Astrocyte of the spinal cord (primary cell): ENCODE measurements around the gene KPNA6.
A peak's percentile ranks its signal among the peaks of the same experiment; 100 is the strongest.

Experiments used
- DNase-seq: peaks from one replicate; pipeline ENCODE4 v3.0.0; 2011; ENCODE audit warnings: low read depth, low spot score
- H3K4me3 ChIP-seq: 2 replicates; pipeline ENCODE4 v1.5.1; 2011; ENCODE audit warnings: low read depth, mild to moderate bottlenecking, low read length, moderate library complexity
- CTCF ChIP-seq: IDR thresholded peaks from 2 replicates; pipeline ENCODE4 v1.5.1; 2012; ENCODE audit warnings: low read depth, mild to moderate bottlenecking, low read length, inconsistent platforms
- in situ Hi-C: cut with HindIII; loops from 2 replicates; pipeline ENCODE4 v1.10.0; 2017; ENCODE audit warnings: low sequenced_read_pairs

Gene KPNA6

GRCh38 chr1:32195972-32196823, 88.3 kb downstream of the KPNA6 start:
- DNase-seq = peak; percentile 38
- in situ Hi-C loops = no loop called here
- H3K4me3 ChIP-seq = no peak overlapping the region
- TF ChIP-seq CTCF = no peak

GRCh38 chr1:32197074-32197473, 89.2 kb downstream of the KPNA6 start:
- TF ChIP-seq CTCF = no peak
- DNase-seq = no peak

GRCh38 chr1:32197837-32198236, 90.0 kb downstream of the KPNA6 start:
- in situ Hi-C loops = no loop called here
- H3K4me3 ChIP-seq = no peak overlapping the region
- DNase-seq = no peak
- TF ChIP-seq CTCF = no peak

More at GRCh38 chr1:32197074-32197473, 89.2 kb downstream of the KPNA6 start:
- in situ Hi-C loops = no loop called here
- H3K4me3 ChIP-seq = no peak overlapping the region

GRCh38 chr1:32198237-32199042, 90.6 kb downstream of the KPNA6 start:
- no peak overlapping the region for H3K4me3 ChIP-seq
- in situ Hi-C loops = no loop called here
- TF ChIP-seq CTCF = no peak
- no peak for DNase-seq

- DNase-seq = no peak
- in situ Hi-C loops = no loop called here
- no peak overlapping the region for H3K4me3 ChIP-seq
Observed at GRCh38 chr1:32199043-32199716, 91.3 kb downstream of the KPNA6 start.

More at GRCh38 chr1:32199043-32199716, 91.3 kb downstream of the KPNA6 start:
- TF ChIP-seq CTCF = no peak
